Measurements from ENCODE around the gene DRD2. TPM values are rescaled to one million over a fixed set of nuclear protein-coding genes. Genes with fewer than 3 reads are reported as not detected.

Gene DRD2
- total RNA-seq, 2 experiments from 2014 or later = not detected

- Histone ChIP-seq H3K27me3 (ENCODE audit: control insufficient read depth in 1 of 2, insufficient read depth in 2 of 2, low read length in 2 of 2) (peaks cover 0 to 3% of the 10 kb centered on the region in 2 experiments), H3K27ac (ENCODE audit: low read depth in 1 of 2, low read length in 2 of 2) (no peak overlapping the region), H3K36me3 (ENCODE audit: insufficient read depth, low read length) (no peaks in the 10 kb centered on the region), H3K4me3 (ENCODE audit: low read length) (no peak overlapping the region), H3K9me3 (ENCODE audit: control insufficient read depth in 1 of 2, insufficient read depth in 1 of 2, low read length in 2 of 2) (no peaks in the 10 kb centered on the region), H3K4me1 (ENCODE audit: insufficient read depth, low read length) (no peaks in the 10 kb centered on the region)
- Mint-ChIP-seq H3K4me1 (ENCODE audit: low read depth) (no peaks in the 10 kb centered on the region), H3K27ac (no peak overlapping the region), H3K27me3 (peaks cover 10% of the 10 kb centered on the region), H3K36me3 (ENCODE audit: low read depth) (no peaks in the 10 kb centered on the region), H3K4me3 (no peak overlapping the region), H3K9me3 (no peaks in the 10 kb centered on the region)
- ATAC-seq (ENCODE audit: poor library complexity) (no peak), DNase-seq (no peak)
- POLR2A ChIA-PET = no interaction called here
- TF ChIP-seq, protein P1, sequence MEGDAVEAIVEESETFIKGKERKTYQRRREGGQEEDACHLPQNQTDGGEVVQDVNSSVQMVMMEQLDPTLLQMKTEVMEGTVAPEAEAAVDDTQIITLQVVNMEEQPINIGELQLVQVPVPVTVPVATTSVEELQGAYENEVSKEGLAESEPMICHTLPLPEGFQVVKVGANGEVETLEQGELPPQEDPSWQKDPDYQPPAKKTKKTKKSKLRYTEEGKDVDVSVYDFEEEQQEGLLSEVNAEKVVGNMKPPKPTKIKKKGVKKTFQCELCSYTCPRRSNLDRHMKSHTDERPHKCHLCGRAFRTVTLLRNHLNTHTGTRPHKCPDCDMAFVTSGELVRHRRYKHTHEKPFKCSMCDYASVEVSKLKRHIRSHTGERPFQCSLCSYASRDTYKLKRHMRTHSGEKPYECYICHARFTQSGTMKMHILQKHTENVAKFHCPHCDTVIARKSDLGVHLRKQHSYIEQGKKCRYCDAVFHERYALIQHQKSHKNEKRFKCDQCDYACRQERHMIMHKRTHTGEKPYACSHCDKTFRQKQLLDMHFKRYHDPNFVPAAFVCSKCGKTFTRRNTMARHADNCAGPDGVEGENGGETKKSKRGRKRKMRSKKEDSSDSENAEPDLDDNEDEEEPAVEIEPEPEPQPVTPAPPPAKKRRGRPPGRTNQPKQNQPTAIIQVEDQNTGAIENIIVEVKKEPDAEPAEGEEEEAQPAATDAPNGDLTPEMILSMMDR (IDR thresholded peaks at IDR 0.05) = no peak
- intact Hi-C loops (cut with DNase I, micrococcal nuclease) = no loop called here
- CTCF ChIA-PET = no interaction called here
Observed at GRCh38 chr11:113514856-113515255, 39.7 kb upstream of the DRD2 start.

DNA sequence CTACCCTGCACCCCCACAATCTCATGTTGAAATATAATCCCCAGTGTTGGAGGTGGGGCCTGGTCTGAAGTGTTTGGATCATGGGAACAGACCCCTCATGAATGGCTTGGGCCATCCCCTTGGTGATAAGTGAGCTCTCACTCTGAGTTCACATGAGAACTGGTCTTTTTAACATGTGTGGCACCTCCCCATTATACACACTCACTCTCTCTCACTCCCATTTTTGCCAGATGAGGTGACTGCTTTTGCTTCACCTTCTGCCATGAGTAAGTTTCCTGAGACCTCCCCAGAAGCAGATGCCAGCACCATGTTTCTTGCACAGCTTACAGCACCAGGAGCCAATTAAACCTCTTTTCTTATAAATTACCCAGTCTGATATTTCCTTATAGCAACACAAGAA is 32.1 kb upstream of the DRD2 start:
- peaks cover 0 to 6% of the 10 kb centered on the region in 2 experiments for H3K27me3 ChIP-seq (ENCODE audit: control insufficient read depth in 1 of 2, insufficient read depth in 2 of 2, low read length in 2 of 2)
- ChIA-PET POLR2A (no interaction called here), CTCF (no interaction called here)
- no peak overlapping the region for H3K27ac ChIP-seq (ENCODE audit: low read depth in 1 of 2, low read length in 2 of 2)
- ATAC-seq (ENCODE audit: poor library complexity) (no peak), DNase-seq (no peak)
- Mint-ChIP-seq H3K36me3 (ENCODE audit: low read depth) (no peaks in the 10 kb centered on the region), H3K4me3 (no peak overlapping the region), H3K27ac (no peak overlapping the region), H3K27me3 (peaks cover 35% of the 10 kb centered on the region), H3K9me3 (no peaks in the 10 kb centered on the region), H3K4me1 (ENCODE audit: low read depth) (no peaks in the 10 kb centered on the region)
- TF ChIP-seq, protein P1 (IDR thresholded peaks at IDR 0.05) = no peak
- H3K4me1 ChIP-seq (ENCODE audit: insufficient read depth, low read length) = no peaks in the 10 kb centered on the region
- H3K9me3 ChIP-seq (ENCODE audit: control insufficient read depth in 1 of 2, insufficient read depth in 1 of 2, low read length in 2 of 2) = no peaks in the 10 kb centered on the region
- H3K4me3 ChIP-seq (ENCODE audit: low read length) = no peak overlapping the region
- H3K36me3 ChIP-seq (ENCODE audit: insufficient read depth, low read length) = no peaks in the 10 kb centered on the region
- intact Hi-C loops (cut with DNase I, micrococcal nuclease) = no loop called here

DNA sequence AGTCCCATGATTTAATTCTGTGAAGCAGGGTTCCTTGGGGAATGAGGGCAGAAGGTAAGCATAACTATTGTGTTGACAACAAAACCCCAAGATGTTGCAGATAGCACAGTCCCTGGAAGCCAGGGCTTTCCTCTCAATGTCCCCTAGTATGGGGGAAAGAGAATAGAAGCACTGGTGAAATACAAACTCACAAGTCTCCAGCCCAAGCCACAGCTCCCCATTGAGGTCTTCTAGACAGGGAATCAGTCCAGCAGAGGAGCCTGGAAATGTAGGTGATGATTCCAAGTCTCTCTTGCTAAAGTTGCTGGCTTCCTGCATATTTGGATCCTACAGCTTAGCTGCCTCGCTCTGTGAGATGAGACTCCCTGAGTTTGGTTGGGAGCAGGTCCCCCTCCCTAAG is 31.7 kb upstream of the DRD2 start:
- Histone ChIP-seq H3K27me3 (ENCODE audit: control insufficient read depth in 1 of 2, insufficient read depth in 2 of 2, low read length in 2 of 2) (peaks cover 0 to 6% of the 10 kb centered on the region in 2 experiments), H3K36me3 (ENCODE audit: insufficient read depth, low read length) (no peaks in the 10 kb centered on the region), H3K4me1 (ENCODE audit: insufficient read depth, low read length) (no peaks in the 10 kb centered on the region), H3K27ac (ENCODE audit: low read depth in 1 of 2, low read length in 2 of 2) (no peak overlapping the region), H3K4me3 (ENCODE audit: low read length) (no peak overlapping the region), H3K9me3 (ENCODE audit: control insufficient read depth in 1 of 2, insufficient read depth in 1 of 2, low read length in 2 of 2) (no peaks in the 10 kb centered on the region)
- ChIA-PET POLR2A (no interaction called here), CTCF (no interaction called here)
- Mint-ChIP-seq H3K27ac (no peak overlapping the region), H3K9me3 (no peaks in the 10 kb centered on the region), H3K27me3 (peaks cover 39% of the 10 kb centered on the region), H3K4me1 (ENCODE audit: low read depth) (no peaks in the 10 kb centered on the region), H3K36me3 (ENCODE audit: low read depth) (no peaks in the 10 kb centered on the region), H3K4me3 (no peak overlapping the region)
- TF ChIP-seq, protein P1 (IDR thresholded peaks at IDR 0.05) = no peak
- intact Hi-C loops (cut with DNase I, micrococcal nuclease) = no loop called here
- ATAC-seq (ENCODE audit: poor library complexity) (no peak), DNase-seq (no peak)

All from CD4-positive, alpha-beta T cell (primary cell).